Measurements from ENCODE around the gene SIRPD.
"Not testable (repeated sequence)": the region's sequence is repeated elsewhere in the genome, so short reads cannot be mapped to it uniquely, and the experiment has no call there.

The SIRPD gene

GRCh38 chr20:1507276-1507675, 50.2 kb downstream of the SIRPD start:
- Histone ChIP-seq H3K36me3 (no peaks in the 10 kb centered on the region), H3K27me3 (no peaks in the 10 kb centered on the region)

GRCh38 chr20:1505871-1506270, 51.6 kb downstream of the SIRPD start:
- Histone ChIP-seq H3K9me3 (no peaks in the 10 kb centered on the region), H3K4me1 (no peaks in the 10 kb centered on the region), H3K27me3 (no peaks in the 10 kb centered on the region), H3K4me3 (ENCODE audit: low read depth, low read length) (no peak overlapping the region), H3K36me3 (no peaks in the 10 kb centered on the region)
- DNase-seq, result no peak
- no peak for TF ChIP-seq CTCF (IDR thresholded peaks at IDR 0.05; ENCODE audit: low read depth, low read length)

More at GRCh38 chr20:1507276-1507675, 50.2 kb downstream of the SIRPD start:
- no peak for DNase-seq
- no peak for TF ChIP-seq CTCF (IDR thresholded peaks at IDR 0.05; ENCODE audit: low read depth, low read length)
- no peak overlapping the region for H3K4me3 ChIP-seq (ENCODE audit: low read depth, low read length)
- H3K9me3 ChIP-seq, result no peaks in the 10 kb centered on the region
- H3K4me1 ChIP-seq, result no peaks in the 10 kb centered on the region

GRCh38 chr20:1505361-1505760, 52.1 kb downstream of the SIRPD start:
- Histone ChIP-seq H3K4me1 (no peaks in the 10 kb centered on the region), H3K27me3 (no peaks in the 10 kb centered on the region), H3K4me3 (ENCODE audit: low read depth, low read length) (no peak overlapping the region), H3K9me3 (no peaks in the 10 kb centered on the region), H3K36me3 (no peaks in the 10 kb centered on the region)
- TF ChIP-seq CTCF (IDR thresholded peaks at IDR 0.05; ENCODE audit: low read depth, low read length), result no peak
- no peak for DNase-seq

- no peaks in the 10 kb centered on the region for H3K4me1 ChIP-seq
- TF ChIP-seq CTCF (IDR thresholded peaks at IDR 0.05; ENCODE audit: low read depth, low read length), result peak; percentile 92
- no peaks in the 10 kb centered on the region for H3K36me3 ChIP-seq
- DNase-seq, result peak; percentile 60
- no peaks in the 10 kb centered on the region for H3K9me3 ChIP-seq
- H3K27me3 ChIP-seq, result no peaks in the 10 kb centered on the region
- no peak overlapping the region for H3K4me3 ChIP-seq (ENCODE audit: low read depth, low read length)
Observed at GRCh38 chr20:1503564-1504227, 53.8 kb downstream of the SIRPD start.

GRCh38 chr20:1500496-1500895, 57.0 kb downstream of the SIRPD start:
- no peaks in the 10 kb centered on the region for H3K27me3 ChIP-seq
- H3K9me3 ChIP-seq, result no peaks in the 10 kb centered on the region
- no peaks in the 10 kb centered on the region for H3K4me1 ChIP-seq
- H3K4me3 ChIP-seq (ENCODE audit: low read depth, low read length), result no peak overlapping the region
- TF ChIP-seq CTCF (IDR thresholded peaks at IDR 0.05; ENCODE audit: low read depth, low read length), result no peak
- DNase-seq, result no peak
- H3K36me3 ChIP-seq, result no peaks in the 10 kb centered on the region

GRCh38 chr20:1499528-1500420, 57.7 kb downstream of the SIRPD start:
- no peak for TF ChIP-seq CTCF (IDR thresholded peaks at IDR 0.05; ENCODE audit: low read depth, low read length)
- DNase-seq, result no peak
- Histone ChIP-seq H3K4me1 (no peaks in the 10 kb centered on the region), H3K27me3 (no peaks in the 10 kb centered on the region), H3K4me3 (ENCODE audit: low read depth, low read length) (no peak overlapping the region), H3K9me3 (no peaks in the 10 kb centered on the region), H3K36me3 (no peaks in the 10 kb centered on the region)

- not testable (repeated sequence) for H3K36me3 ChIP-seq; H3K4me3 ChIP-seq (ENCODE audit: low read depth, low read length); H3K4me1 ChIP-seq; H3K9me3 ChIP-seq; DNase-seq; H3K27me3 ChIP-seq
Observed at GRCh38 chr20:1497371-1497770, 60.1 kb downstream of the SIRPD start.

All from BE2C (cell line).